ENCODE results near the gene ZNF273. TPM values are rescaled to one million over a fixed set of nuclear protein-coding genes. Genes with fewer than 3 reads are reported as not detected.

Gene ZNF273
- total RNA-seq, 1 experiment from 2014 or later = 7.6 TPM

DNA sequence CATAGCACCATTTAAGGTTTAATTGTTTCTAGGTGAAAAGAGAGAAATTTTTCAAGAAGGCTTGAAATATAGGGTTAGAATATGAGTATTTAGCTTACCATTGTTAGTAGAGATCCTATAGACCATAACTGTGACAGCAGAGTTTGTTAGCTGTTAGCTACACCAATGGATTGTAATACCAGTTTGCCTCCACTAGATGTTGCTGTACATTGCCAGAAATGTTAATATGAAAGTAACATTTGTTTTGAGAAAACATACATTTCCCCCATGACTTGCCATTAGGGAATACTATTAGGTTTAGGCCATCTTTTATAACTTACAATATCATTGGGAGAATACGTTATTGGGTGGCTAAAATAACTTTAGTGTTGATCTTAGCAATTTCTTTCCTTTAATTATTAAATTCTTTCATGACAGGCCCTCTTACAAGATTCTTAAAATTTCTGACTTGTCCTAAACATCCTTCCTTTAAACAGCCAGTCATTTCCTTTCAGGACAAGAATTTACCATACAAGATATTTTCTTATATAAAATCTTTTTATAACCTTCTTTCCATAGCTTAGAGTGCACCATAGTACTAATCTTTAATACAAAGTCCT, 48.3 kb downstream of the ZNF273 start:
- Histone ChIP-seq H3K9me3 (ENCODE audit: low read length) (no peaks in the 10 kb centered on the region), H3K36me3 (ENCODE audit: low read depth, low read length) (no peaks in the 10 kb centered on the region), H3F3A (ENCODE audit: low read length, unreplicated experiment) (no peaks in the 10 kb centered on the region), H3K4me2 (ENCODE audit: low read length) (no peak overlapping the region), H3K4me3 (ENCODE audit: low read length) (no peak overlapping the region), H3K9ac (ENCODE audit: low read length) (no peak overlapping the region), H4K20me1 (ENCODE audit: low read length) (no peaks in the 10 kb centered on the region), H3K79me2 (ENCODE audit: low read length) (no peaks in the 10 kb centered on the region), H3K27me3 (ENCODE audit: low read length) (peaks cover 12% of the 10 kb centered on the region), H3K9me2 (replicated peaks; ENCODE audit: low read length) (no peaks in the 10 kb centered on the region), H3K27ac (ENCODE audit: low read length) (no peak overlapping the region), H2AFZ (ENCODE audit: low read length) (no peak overlapping the region), H3K4me1 (ENCODE audit: insufficient read depth, low read length) (no peaks in the 10 kb centered on the region)
- no TSS peak for BruUV-seq (replicated peaks)
- intact Hi-C loops (cut with micrococcal nuclease) = loop anchor here (1.0 to 10.0 kb wide), 4 partner anchors 87 to 523 kb away; no protein-coding TSS in a partner anchor
- CTCF ChIA-PET = interaction anchor here (0.5 to 0.7 kb wide), 2 partner anchors 271 to 643 kb away, joined by 3 read pairs; no protein-coding TSS in a partner anchor
- POLR2A ChIA-PET (ENCODE audit: unreplicated experiment) = no interaction called here
- TF ChIP-seq CTCF (conservative IDR thresholded peaks at IDR 0.05; ENCODE audit: low read depth, low read length) = peak; percentile 85
- TF ChIP-seq EZH2phosphoT487 (IDR thresholded peaks at IDR 0.05; ENCODE audit: borderline replicate concordance, low read length) = no peak
- ATAC-seq = peak; percentile 68
- peak; percentile 74 for DNase-seq

GRCh38 chr7:64959072-64959747, 56.1 kb downstream of the ZNF273 start:
- H3K4me1 ChIP-seq (ENCODE audit: insufficient read depth, low read length) = no peaks in the 10 kb centered on the region
- CTCF ChIA-PET = no interaction called here
- no peak for ATAC-seq

GRCh38 chr7:64965594-64965993, 62.5 kb downstream of the ZNF273 start:
- BruUV-seq (replicated peaks) = no TSS peak
- Histone ChIP-seq H3K9me2 (replicated peaks; ENCODE audit: low read length) (no peaks in the 10 kb centered on the region), H3K9ac (ENCODE audit: low read length) (no peak overlapping the region), H3K4me2 (ENCODE audit: low read length) (no peak overlapping the region), H3K79me2 (ENCODE audit: low read length) (no peaks in the 10 kb centered on the region), H3K9me3 (ENCODE audit: low read length) (peaks cover 15% of the 10 kb centered on the region), H3K27me3 (ENCODE audit: low read length) (no peaks in the 10 kb centered on the region), H3K36me3 (ENCODE audit: low read depth, low read length) (no peaks in the 10 kb centered on the region; the same call in 1 of the 2 replicates), H3K27ac (ENCODE audit: low read length) (no peak overlapping the region), H3K4me3 (ENCODE audit: low read length) (no peak overlapping the region), H3F3A (ENCODE audit: low read length, unreplicated experiment) (no peaks in the 10 kb centered on the region), H2AFZ (ENCODE audit: low read length) (no peak overlapping the region), H4K20me1 (ENCODE audit: low read length) (no peaks in the 10 kb centered on the region), H3K4me1 (ENCODE audit: insufficient read depth, low read length) (no peaks in the 10 kb centered on the region)
- DNase-seq (no peak), ATAC-seq (no peak)
- ChIA-PET CTCF (no interaction called here), POLR2A (ENCODE audit: unreplicated experiment) (no interaction called here)
- intact Hi-C loops (cut with micrococcal nuclease) = no loop called here
- no peak for TF ChIP-seq EZH2phosphoT487 (IDR thresholded peaks at IDR 0.05; ENCODE audit: borderline replicate concordance, low read length)
- TF ChIP-seq CTCF (conservative IDR thresholded peaks at IDR 0.05; ENCODE audit: low read depth, low read length) = no peak
- no peak for TF ChIP-seq EZH2 (IDR thresholded peaks at IDR 0.05; ENCODE audit: low read length, unreplicated experiment)

More at GRCh38 chr7:64959072-64959747, 56.1 kb downstream of the ZNF273 start:
- Histone ChIP-seq H3K9ac (ENCODE audit: low read length) (no peak overlapping the region), H2AFZ (ENCODE audit: low read length) (no peak overlapping the region), H3K27ac (ENCODE audit: low read length) (no peak overlapping the region), H3F3A (ENCODE audit: low read length, unreplicated experiment) (no peaks in the 10 kb centered on the region), H3K4me3 (ENCODE audit: low read length) (no peak overlapping the region), H3K4me2 (ENCODE audit: low read length) (no peak overlapping the region), H4K20me1 (ENCODE audit: low read length) (no peaks in the 10 kb centered on the region), H3K36me3 (ENCODE audit: low read depth, low read length) (no peaks in the 10 kb centered on the region), H3K79me2 (ENCODE audit: low read length) (no peaks in the 10 kb centered on the region), H3K27me3 (ENCODE audit: low read length) (no peaks in the 10 kb centered on the region), H3K9me2 (replicated peaks; ENCODE audit: low read length) (no peaks in the 10 kb centered on the region), H3K9me3 (ENCODE audit: low read length) (no peaks in the 10 kb centered on the region)
- no TSS peak for BruUV-seq (replicated peaks)
- intact Hi-C loops (cut with micrococcal nuclease) = loop anchor here (10.0 kb wide), 1 partner anchor 516 kb away; no protein-coding TSS in a partner anchor
- TF ChIP-seq EZH2 (IDR thresholded peaks at IDR 0.05; ENCODE audit: low read length, unreplicated experiment) = no peak
- POLR2A ChIA-PET (ENCODE audit: unreplicated experiment) = no interaction called here
- DNase-seq = no peak

All from PC-3 (cell line).